ENCODE results near the gene WDFY4.

DNA sequence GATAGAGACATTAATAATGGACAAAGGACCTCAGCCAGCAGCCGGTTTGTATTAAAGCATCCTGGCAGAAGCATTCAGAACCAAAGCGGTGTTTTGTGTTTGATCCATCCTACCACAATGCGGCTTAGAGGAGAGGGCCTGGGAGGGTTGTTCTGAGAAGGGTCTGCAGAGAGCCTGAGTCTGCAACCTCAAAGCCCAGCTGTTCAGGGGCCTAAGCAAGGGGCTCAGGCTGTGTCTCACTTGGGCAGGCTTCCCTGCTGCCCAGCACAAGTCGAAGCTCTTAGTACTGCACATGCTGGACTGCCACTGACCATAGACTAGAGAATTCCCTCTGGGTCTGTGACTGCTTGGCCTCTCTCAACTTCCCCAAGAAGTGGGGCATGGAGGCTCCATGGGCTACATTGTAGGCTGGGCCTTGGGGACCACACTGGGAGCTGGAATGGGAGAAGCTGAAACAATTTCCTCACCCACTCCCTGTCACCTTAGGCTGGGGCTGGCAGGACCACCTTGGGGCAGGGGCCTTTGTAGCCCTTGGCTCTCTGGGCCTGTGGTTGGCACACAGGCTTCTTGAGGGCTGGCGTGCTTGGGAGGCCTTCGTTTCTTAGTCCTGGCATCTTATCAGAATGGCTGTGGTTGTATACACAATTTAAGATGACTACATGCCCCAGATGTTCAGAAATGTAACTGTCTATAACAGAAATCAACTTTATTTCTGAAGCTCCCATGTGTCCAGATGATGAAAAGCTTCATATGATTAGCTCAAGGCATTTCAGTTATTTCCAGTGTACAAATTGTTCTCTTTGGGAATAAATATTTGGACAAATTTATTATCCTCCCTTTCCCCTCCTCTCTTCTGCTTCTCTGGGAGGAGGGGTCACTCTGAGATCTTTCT is 210.5 kb downstream of the WDFY4 start:
- TF ChIP-seq, protein P1, sequence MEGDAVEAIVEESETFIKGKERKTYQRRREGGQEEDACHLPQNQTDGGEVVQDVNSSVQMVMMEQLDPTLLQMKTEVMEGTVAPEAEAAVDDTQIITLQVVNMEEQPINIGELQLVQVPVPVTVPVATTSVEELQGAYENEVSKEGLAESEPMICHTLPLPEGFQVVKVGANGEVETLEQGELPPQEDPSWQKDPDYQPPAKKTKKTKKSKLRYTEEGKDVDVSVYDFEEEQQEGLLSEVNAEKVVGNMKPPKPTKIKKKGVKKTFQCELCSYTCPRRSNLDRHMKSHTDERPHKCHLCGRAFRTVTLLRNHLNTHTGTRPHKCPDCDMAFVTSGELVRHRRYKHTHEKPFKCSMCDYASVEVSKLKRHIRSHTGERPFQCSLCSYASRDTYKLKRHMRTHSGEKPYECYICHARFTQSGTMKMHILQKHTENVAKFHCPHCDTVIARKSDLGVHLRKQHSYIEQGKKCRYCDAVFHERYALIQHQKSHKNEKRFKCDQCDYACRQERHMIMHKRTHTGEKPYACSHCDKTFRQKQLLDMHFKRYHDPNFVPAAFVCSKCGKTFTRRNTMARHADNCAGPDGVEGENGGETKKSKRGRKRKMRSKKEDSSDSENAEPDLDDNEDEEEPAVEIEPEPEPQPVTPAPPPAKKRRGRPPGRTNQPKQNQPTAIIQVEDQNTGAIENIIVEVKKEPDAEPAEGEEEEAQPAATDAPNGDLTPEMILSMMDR (IDR thresholded peaks at IDR 0.05; ENCODE audit: insufficient read depth, low read depth, low read length), result no peak
- TF ChIP-seq EZH2 (IDR thresholded peaks at IDR 0.05; ENCODE audit: insufficient read depth, low read length), result no peak

All from astrocyte (in vitro differentiated cells and primary cell).